GM12873 (cell line): Measurements from ENCODE around the gene CENPI.

Source experiments
- TF ChIP-seq, protein P1 (sequence below): IDR thresholded peaks from 2 replicates; pipeline ENCODE4 v1.5.1; 2012; ENCODE audit warnings: low read depth, mild to moderate bottlenecking, moderate library complexity, low read length, control low read depth; ENCODE audit not compliant: insufficient read depth; ENCODE audit errors: missing control alignments

CENPI gene

GRCh38 chrX:101097546-101098453 lies at the start of gene CENPI:
Gene CENPI (plus strand): TSS chrX:101098204. CDS start chrX:101101071, 2,867 bp downstream.
- TF ChIP-seq, protein P1, sequence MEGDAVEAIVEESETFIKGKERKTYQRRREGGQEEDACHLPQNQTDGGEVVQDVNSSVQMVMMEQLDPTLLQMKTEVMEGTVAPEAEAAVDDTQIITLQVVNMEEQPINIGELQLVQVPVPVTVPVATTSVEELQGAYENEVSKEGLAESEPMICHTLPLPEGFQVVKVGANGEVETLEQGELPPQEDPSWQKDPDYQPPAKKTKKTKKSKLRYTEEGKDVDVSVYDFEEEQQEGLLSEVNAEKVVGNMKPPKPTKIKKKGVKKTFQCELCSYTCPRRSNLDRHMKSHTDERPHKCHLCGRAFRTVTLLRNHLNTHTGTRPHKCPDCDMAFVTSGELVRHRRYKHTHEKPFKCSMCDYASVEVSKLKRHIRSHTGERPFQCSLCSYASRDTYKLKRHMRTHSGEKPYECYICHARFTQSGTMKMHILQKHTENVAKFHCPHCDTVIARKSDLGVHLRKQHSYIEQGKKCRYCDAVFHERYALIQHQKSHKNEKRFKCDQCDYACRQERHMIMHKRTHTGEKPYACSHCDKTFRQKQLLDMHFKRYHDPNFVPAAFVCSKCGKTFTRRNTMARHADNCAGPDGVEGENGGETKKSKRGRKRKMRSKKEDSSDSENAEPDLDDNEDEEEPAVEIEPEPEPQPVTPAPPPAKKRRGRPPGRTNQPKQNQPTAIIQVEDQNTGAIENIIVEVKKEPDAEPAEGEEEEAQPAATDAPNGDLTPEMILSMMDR = no peak

DNA sequence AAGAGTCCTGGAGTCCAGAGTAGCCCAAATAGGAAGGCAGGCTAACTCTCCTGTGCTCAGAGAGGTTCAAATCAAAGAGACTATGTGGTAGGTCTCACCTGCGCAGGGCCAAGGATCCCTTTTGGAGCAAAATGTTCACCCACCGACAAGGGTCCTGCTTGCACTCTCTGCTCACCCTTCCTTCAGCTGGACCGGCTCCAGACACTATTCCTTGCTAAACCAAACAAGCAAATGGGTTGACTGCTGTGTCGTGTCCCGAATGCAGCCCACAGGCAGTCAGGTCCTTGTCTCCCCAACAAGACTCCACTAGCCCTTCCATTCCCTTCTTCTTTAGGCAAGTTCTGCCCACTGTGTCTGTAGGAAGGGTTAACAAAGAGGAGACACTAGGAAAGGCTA lies 46.9 kb upstream of the CENPI start:
- TF ChIP-seq, protein P1 = no peak

DNA sequence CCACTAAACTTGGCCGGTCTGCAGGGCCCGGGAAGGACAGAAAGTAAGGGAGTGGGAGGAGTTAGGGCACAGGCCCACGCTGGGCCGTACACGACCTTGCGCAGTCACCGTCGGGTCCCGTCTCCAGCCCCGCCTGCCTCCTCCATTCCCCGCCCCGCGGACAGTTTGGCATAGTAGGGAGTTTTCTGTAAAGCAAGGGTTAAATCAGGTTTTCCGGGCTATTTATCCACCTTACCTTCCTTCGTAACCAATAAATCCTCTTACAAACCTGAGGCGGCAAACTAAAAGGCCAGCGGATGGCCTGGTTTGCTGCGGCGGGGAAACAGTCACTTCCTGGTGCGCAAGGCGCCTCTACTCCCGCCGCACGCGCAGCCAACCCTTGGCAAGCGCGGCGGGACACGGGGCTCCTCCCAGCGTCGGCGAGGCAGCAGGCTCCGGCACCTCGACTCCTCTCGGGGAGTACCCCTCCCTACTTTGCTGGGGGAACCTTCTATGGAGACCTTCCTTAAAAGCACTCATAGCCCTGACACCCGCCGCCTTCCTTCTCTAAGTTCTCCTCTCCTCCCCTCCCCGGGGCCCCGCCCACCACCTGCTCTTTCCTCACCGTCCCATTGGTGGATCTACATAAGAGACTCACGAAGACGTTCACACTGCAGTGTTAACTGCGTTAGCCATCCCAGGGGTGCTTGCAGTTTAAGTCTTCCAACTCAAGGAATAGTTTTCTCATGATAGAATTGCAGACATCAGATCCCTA lies 46.3 kb upstream of the CENPI start, which contains the start of gene TRMT2B:
Gene TRMT2B, minus strand, starts transcription at position 563 of the 754 bp plus-strand sequence. CDS start 9,822 bp downstream, outside the sequence.
- TF ChIP-seq, protein P1 = no peak

- TF ChIP-seq, protein P1 = no peak
These were observed 40.8 kb upstream of the CENPI start for GRCh38 chrX:101057093-101057714.

DNA sequence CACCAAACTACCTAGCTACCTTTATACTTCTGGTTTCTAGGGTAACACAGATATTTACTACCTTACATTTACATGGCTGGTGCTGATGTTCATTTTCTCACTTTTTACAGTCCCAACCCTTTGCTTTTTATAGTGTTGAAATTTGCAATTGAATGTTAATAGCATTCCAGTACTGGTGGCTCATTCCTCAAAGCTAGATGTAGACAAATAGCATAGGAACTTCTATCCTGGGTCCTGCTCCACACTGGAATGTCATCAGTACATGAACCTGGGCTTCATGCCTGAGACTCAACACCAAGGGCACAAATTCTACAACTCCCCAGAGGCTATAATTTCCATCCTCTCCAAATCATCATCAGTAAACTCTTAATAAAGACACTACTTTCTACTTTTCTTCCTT lies 35.8 kb upstream of the CENPI start:
- TF ChIP-seq, protein P1 = no peak

DNA sequence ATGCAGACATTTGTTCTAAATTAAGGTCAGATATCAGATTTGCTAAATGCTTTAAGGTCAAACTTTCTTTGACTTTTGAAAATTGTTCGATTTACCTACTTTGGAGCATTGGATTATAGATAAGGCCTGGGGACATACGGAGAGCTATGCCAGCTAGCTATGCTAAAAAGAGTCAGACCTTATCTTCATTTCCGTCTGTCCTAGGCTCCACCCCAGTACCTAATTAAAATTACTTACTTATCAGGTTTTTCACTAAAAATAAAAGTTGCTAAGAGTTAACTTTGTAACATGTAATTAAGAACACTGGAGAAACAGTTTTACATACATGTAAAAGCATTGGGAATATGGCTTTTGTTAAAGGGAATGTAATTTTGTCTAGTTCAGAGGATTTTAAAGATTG lies 26.4 kb upstream of the CENPI start:
- TF ChIP-seq, protein P1 = no peak
